ENCODE measurements around the gene CLCN4.

- no peak for TF ChIP-seq CTCF (IDR thresholded peaks at IDR 0.05)
- TF ChIP-seq POLR2A (IDR thresholded peaks at IDR 0.05): no peak
Observed at GRCh38 chrX:10246297-10246696, 89.5 kb downstream of the CLCN4 start.

All from lower leg skin (tissue), 3 donors.